SJSA1 (cell line): ENCODE data around the gene GPR155. TPM values are rescaled to one million over a fixed set of nuclear protein-coding genes. Genes with fewer than 3 reads are reported as not detected.
A peak's percentile ranks its signal among the peaks of the same experiment; 100 is the strongest.
"Not testable (repeated sequence)": the region's sequence is repeated elsewhere in the genome, so short reads cannot be mapped to it uniquely, and the experiment has no call there.

Source experiments
- DNase-seq, 2 experiments: peaks; one replicate each; pipeline ENCODE4 v3.0.0-alpha.2; 2015 to 2020; ENCODE audit warnings: low spot score in 2 of 2, low read depth in 1 of 2
- H3K27ac ChIP-seq: fragments of 250-450 bp; sonication (Bioruptor Pico); 2 replicates; pipeline ENCODE4 v1.5.1; 2020; ENCODE audit warnings: mild to moderate bottlenecking, moderate library complexity
- H3K27me3 ChIP-seq: fragments of 250-450 bp; sonication (Bioruptor Pico); replicated peaks from 2 replicates; pipeline ENCODE4 v1.5.1; 2020; ENCODE audit warnings: mild to moderate bottlenecking, moderate library complexity
- H3K36me3 ChIP-seq: fragments of 250-450 bp; sonication (Bioruptor Pico); 2 replicates; pipeline ENCODE4 v1.5.1; 2020; ENCODE audit warnings: mild to moderate bottlenecking
- H3K4me1 ChIP-seq: fragments of 250-450 bp; sonication (Bioruptor Pico); replicated peaks from 2 replicates; pipeline ENCODE4 v1.6.1; 2021; ENCODE audit warnings: mild to moderate bottlenecking
- H3K4me3 ChIP-seq: fragments of 250-450 bp; sonication (Bioruptor Pico); 2 replicates; pipeline ENCODE4 v1.5.1; 2020; ENCODE audit warnings: mild to moderate bottlenecking
- H3K9me3 ChIP-seq: fragments of 250-450 bp; sonication (Bioruptor Pico); replicated peaks from 2 replicates; pipeline ENCODE4 v1.5.1; 2020; ENCODE audit warnings: mild to moderate bottlenecking
- total RNA-seq: library from RNA; depleted of rRNA; stranded (reverse); fragments of >200 nt; shearing (Covaris generic); gene quantifications from 2 replicates; pipeline ENCODE4 v1.2.3, GENCODE V29; 2014; rRNA removed

The GPR155 gene
- total RNA-seq, 1 experiment from 2014 or later, result 4.9 TPM

- Histone ChIP-seq H3K9me3 (no peaks in the 10 kb centered on the region), H3K27ac (no peak overlapping the region), H3K36me3 (peaks cover 17% of the 10 kb centered on the region), H3K27me3 (no peaks in the 10 kb centered on the region), H3K4me1 (peaks cover 11% of the 10 kb centered on the region), H3K4me3 (peak overlapping the region; percentile 63)
- no peak for DNase-seq
Observed at GRCh38 chr2:174395969-174396630, 90.7 kb downstream of the GPR155 start.

GRCh38 chr2:174395284-174395968, 91.4 kb downstream of the GPR155 start, which contains the start of gene SCRN3:
Gene SCRN3, plus strand, starts transcription at chr2:174395730. Its CDS starts 2,554 bp downstream, at chr2:174398284.
- Histone ChIP-seq H3K27me3 (no peaks in the 10 kb centered on the region), H3K4me3 (peak within 1 kb of the TSS; percentile 63), H3K27ac (peak within 1 kb of the TSS; percentile 62), H3K36me3 (peaks cover 12% of the 10 kb centered on the region), H3K9me3 (no peaks in the 10 kb centered on the region), H3K4me1 (peaks cover 11% of the 10 kb centered on the region)
- peak; percentile 61 to 80 for DNase-seq

GRCh38 chr2:174392706-174393105, 94.1 kb downstream of the GPR155 start:
- Histone ChIP-seq H3K27me3 (no peaks in the 10 kb centered on the region), H3K36me3 (peaks cover 26% of the 10 kb centered on the region), H3K27ac (no peak overlapping the region), H3K4me1 (peaks cover 11% of the 10 kb centered on the region), H3K4me3 (no peak overlapping the region), H3K9me3 (no peaks in the 10 kb centered on the region; the same call in 1 of the 2 replicates)
- no peak for DNase-seq

- DNase-seq, H3K27ac ChIP-seq, H3K9me3 ChIP-seq, H3K4me1 ChIP-seq, H3K27me3 ChIP-seq, H3K4me3 ChIP-seq: not testable (repeated sequence)
- peaks cover 42% of the 10 kb centered on the region for H3K36me3 ChIP-seq
Observed at GRCh38 chr2:174390303-174390702, 96.5 kb downstream of the GPR155 start.

- no peak for DNase-seq
- Histone ChIP-seq H3K36me3 (peaks cover 48% of the 10 kb centered on the region), H3K4me3 (no peak overlapping the region), H3K9me3 (no peaks in the 10 kb centered on the region; the same call in 1 of the 2 replicates), H3K27me3 (no peaks in the 10 kb centered on the region), H3K4me1 (peaks cover 4% of the 10 kb centered on the region; the same call in 1 of the 2 replicates), H3K27ac (no peak overlapping the region)
Observed at GRCh38 chr2:174389542-174389941, 97.3 kb downstream of the GPR155 start.

- H3K4me1 ChIP-seq, H3K9me3 ChIP-seq, H3K27ac ChIP-seq, DNase-seq, H3K27me3 ChIP-seq, H3K4me3 ChIP-seq: not testable (repeated sequence)
- H3K36me3 ChIP-seq, result peaks cover 49% of the 10 kb centered on the region
Observed at GRCh38 chr2:174388706-174389105, 98.1 kb downstream of the GPR155 start.

GRCh38 chr2:174385201-174385600, 101.6 kb downstream of the GPR155 start:
- DNase-seq, result no peak
- H3K4me3 ChIP-seq, result no peak overlapping the region
- H3K4me1 ChIP-seq, result no peaks in the 10 kb centered on the region
- no peak overlapping the region for H3K27ac ChIP-seq
- peaks cover 40% of the 10 kb centered on the region for H3K36me3 ChIP-seq
- H3K27me3 ChIP-seq, result no peaks in the 10 kb centered on the region
- no peaks in the 10 kb centered on the region; the same call in 1 of the 2 replicates for H3K9me3 ChIP-seq

GRCh38 chr2:174383796-174384195, 103.0 kb downstream of the GPR155 start:
- H3K27me3 ChIP-seq, result no peaks in the 10 kb centered on the region
- H3K36me3 ChIP-seq, result peaks cover 34% of the 10 kb centered on the region
- H3K4me3 ChIP-seq, result no peak overlapping the region
- H3K27ac ChIP-seq, result no peak overlapping the region
- no peaks in the 10 kb centered on the region for H3K4me1 ChIP-seq
- no peak for DNase-seq
- H3K9me3 ChIP-seq, result no peaks in the 10 kb centered on the region

Other genes with a start within 250 kb of the GPR155 start
- 92.2 and 122 TPM in 2 replicates for gene OLA1, start 238.5 kb downstream of the GPR155 start, total RNA-seq
- gene SP9, start 152.1 kb downstream of the GPR155 start, total RNA-seq, result 0.09 and 1.3 TPM in 2 replicates
- 15.9 and 31.0 TPM in 2 replicates for gene SCRN3, start 91.3 kb downstream of the GPR155 start, total RNA-seq
- gene WIPF1, start 110.8 kb upstream of the GPR155 start, total RNA-seq, result 20.8 and 28.3 TPM in 2 replicates